GM10248 (cell line): ENCODE measurements around the gene RLF.
A peak's percentile ranks its signal among the peaks of the same experiment; 100 is the strongest.

Experiments used
- CTCF ChIA-PET: fragments of 300-600 bp; sonication (Branson Sonifier 250); formaldehyde crosslinking; extraction: SDS; loops from one replicate; lab custom pipeline; 2021; ENCODE audit warnings: antibody characterized with exemption; lab: Yijun Ruan, JAX
- POLR2A ChIA-PET: fragments of 350-650 bp; sonication (Branson Sonifier 250); formaldehyde crosslinking; extraction: SDS; loops from one replicate; lab custom pipeline; 2020; ENCODE audit warnings: antibody characterized with exemption; lab: Yijun Ruan, JAX
- DNase-seq: peaks from one replicate; pipeline ENCODE4 v3.0.0; 2012; ENCODE audit errors: extremely low spot score
- TF ChIP-seq, protein P1 (sequence below): IDR thresholded peaks from 2 replicates; pipeline ENCODE4 v1.5.1; 2012; ENCODE audit warnings: mild to moderate bottlenecking, low read depth; ENCODE audit errors: extremely low read depth, missing control alignments, control extremely low read depth

The RLF gene, protein sequence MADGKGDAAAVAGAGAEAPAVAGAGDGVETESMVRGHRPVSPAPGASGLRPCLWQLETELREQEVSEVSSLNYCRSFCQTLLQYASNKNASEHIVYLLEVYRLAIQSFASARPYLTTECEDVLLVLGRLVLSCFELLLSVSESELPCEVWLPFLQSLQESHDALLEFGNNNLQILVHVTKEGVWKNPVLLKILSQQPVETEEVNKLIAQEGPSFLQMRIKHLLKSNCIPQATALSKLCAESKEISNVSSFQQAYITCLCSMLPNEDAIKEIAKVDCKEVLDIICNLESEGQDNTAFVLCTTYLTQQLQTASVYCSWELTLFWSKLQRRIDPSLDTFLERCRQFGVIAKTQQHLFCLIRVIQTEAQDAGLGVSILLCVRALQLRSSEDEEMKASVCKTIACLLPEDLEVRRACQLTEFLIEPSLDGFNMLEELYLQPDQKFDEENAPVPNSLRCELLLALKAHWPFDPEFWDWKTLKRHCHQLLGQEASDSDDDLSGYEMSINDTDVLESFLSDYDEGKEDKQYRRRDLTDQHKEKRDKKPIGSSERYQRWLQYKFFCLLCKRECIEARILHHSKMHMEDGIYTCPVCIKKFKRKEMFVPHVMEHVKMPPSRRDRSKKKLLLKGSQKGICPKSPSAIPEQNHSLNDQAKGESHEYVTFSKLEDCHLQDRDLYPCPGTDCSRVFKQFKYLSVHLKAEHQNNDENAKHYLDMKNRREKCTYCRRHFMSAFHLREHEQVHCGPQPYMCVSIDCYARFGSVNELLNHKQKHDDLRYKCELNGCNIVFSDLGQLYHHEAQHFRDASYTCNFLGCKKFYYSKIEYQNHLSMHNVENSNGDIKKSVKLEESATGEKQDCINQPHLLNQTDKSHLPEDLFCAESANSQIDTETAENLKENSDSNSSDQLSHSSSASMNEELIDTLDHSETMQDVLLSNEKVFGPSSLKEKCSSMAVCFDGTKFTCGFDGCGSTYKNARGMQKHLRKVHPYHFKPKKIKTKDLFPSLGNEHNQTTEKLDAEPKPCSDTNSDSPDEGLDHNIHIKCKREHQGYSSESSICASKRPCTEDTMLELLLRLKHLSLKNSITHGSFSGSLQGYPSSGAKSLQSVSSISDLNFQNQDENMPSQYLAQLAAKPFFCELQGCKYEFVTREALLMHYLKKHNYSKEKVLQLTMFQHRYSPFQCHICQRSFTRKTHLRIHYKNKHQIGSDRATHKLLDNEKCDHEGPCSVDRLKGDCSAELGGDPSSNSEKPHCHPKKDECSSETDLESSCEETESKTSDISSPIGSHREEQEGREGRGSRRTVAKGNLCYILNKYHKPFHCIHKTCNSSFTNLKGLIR (N-terminal part only)

DNA sequence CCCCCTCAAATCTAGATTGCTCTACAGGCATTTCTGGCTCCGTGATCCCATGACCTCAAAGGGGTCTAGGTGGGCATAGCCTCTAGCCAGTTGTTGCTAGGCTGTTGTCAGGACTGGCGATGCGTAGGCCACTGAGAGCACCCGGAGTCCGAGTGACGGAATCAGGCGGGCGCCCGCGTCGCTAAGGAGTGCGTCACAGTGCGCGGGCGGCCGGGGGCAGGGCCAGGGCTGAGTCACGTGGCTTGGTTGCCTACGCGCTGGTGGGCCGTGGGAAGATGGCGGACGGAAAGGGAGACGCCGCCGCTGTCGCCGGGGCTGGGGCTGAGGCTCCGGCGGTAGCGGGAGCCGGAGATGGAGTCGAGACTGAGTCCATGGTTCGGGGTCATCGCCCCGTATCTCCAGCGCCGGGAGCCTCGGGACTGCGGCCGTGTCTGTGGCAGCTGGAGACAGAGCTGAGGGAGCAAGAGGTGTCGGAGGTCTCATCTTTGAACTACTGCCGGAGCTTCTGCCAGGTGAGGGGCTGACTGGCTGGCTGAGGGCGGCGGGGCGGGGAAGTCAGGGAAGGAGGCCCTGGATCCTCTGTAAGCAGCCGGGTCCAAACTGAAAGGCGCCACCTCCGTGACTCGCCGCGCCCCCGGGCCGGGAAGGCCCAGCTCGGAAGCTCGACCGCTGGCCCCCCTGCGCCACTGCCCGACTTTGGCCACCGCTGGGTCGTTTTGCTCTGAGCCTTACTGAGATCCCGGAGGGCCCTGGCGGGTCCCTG, at the start of gene RLF:
RLF (plus strand) TSS at position 263 of the 763 bp plus-strand sequence; CDS start at position 276, 13 bp downstream.
- TF ChIP-seq, protein P1, sequence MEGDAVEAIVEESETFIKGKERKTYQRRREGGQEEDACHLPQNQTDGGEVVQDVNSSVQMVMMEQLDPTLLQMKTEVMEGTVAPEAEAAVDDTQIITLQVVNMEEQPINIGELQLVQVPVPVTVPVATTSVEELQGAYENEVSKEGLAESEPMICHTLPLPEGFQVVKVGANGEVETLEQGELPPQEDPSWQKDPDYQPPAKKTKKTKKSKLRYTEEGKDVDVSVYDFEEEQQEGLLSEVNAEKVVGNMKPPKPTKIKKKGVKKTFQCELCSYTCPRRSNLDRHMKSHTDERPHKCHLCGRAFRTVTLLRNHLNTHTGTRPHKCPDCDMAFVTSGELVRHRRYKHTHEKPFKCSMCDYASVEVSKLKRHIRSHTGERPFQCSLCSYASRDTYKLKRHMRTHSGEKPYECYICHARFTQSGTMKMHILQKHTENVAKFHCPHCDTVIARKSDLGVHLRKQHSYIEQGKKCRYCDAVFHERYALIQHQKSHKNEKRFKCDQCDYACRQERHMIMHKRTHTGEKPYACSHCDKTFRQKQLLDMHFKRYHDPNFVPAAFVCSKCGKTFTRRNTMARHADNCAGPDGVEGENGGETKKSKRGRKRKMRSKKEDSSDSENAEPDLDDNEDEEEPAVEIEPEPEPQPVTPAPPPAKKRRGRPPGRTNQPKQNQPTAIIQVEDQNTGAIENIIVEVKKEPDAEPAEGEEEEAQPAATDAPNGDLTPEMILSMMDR = no peak
- ChIA-PET CTCF (interaction anchor here (0.8 to 5.1 kb wide), 8 partner anchors 8 to 177 kb away, joined by 3 to 33 read pairs (median 6); no protein-coding TSS in a partner anchor), POLR2A (interaction anchor here (0.6 kb wide), 1 partner anchor 196 kb away, joined by 4 read pairs; no protein-coding TSS in a partner anchor)
- DNase-seq = peak; percentile 96

DNA sequence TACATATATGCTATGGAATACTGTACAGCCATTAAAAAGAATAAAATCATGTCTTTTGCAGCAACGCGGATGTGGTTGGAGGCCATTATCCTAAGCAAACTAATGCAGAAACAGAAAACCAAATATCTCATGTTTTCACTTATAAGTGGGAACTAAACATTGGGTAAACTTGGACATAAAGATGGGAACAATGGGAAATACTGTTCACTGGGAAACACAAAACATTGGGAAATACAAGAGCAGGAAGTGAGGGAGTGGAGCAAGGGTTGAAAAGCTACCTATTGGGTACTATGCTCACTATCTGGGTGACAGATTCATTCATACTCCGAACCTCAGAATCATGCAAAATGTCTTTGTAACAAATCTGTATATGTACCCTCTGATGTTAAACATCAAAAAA, 46.8 kb upstream of the RLF start:
- TF ChIP-seq, protein P1 = no peak
- CTCF ChIA-PET = no interaction called here
- POLR2A ChIA-PET = no interaction called here
- DNase-seq = no peak

DNA sequence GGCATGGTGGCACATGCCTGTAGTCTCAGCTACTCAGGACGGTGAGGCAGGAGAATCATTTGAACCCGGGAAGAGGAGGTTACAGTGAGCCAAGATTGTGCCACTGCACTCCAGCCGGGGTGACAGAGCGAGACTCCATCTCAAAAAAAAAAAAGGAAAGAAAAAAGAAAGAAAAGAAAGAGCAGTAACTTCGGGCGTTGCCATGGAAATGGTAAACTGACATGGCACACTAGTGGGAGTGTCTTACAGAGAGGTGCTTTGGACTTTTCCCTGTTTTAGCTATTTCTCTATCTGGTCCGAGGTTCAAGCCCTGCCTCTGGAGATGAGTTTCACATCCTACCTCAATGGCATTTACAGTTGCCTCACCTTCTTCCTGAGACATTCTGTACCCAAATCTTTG, 41.1 kb upstream of the RLF start:
- DNase-seq = no peak
- POLR2A ChIA-PET = no interaction called here
- CTCF ChIA-PET = interaction anchor here (1.7 to 3.9 kb wide), 2 partner anchors 24 to 219 kb away, joined by 6 to 11 read pairs; no protein-coding TSS in a partner anchor
- TF ChIP-seq, protein P1 = no peak

DNA sequence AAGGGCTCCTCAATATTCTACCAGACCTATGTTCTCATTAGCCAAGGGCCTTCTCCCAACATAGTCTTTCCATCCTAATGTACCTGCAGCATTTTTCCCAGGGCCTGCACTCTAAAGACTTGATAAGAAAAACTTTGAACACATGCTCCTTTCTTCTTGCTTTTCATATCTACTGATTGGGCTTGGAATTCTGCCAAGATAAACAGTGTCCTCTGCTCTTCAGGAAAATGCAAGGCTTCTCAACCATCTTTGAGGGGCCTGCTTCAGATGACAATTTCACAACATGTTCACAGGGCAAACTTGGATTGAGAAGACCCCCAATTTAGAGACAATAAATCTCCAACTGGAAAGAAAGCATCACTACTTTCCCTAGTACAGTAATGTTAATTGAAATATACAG, 38.3 kb upstream of the RLF start:
- CTCF ChIA-PET = interaction anchor here (1.8 to 3.9 kb wide), 2 partner anchors 21 to 216 kb away, joined by 5 to 11 read pairs; no protein-coding TSS in a partner anchor
- no peak for DNase-seq
- POLR2A ChIA-PET = no interaction called here
- TF ChIP-seq, protein P1 = no peak

DNA sequence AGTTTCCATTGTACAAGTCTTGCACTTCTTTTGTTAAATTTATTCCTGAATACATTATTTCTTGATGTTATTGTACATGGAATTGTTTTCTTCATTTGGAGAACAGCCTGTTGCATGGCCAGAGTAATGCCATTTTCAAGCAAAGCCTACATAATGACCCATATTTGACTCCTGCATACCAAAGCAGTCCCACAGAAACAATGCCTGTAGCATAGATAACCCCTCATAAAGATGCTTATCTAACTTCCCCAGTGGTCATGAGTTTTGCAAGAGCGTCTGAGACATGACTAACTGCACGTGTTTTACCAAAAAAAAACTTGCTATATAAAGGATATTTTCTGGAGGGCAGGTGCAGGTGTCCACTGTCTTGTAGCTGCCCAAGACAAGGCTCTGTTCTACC, 30.3 kb upstream of the RLF start:
- no peak for DNase-seq
- ChIA-PET POLR2A (no interaction called here), CTCF (interaction anchor here (1.2 to 3.7 kb wide), 4 partner anchors 13 to 277 kb away, joined by 3 to 17 read pairs (median 4); no protein-coding TSS in a partner anchor)
- TF ChIP-seq, protein P1 = no peak
